Cardiac atrium fibroblast (primary cell): ENCODE measurements around the gene SCARF1. TPM values are rescaled to one million over a fixed set of nuclear protein-coding genes. Genes with fewer than 3 reads are reported as not detected.

ENCODE experiments used
- total RNA-seq: library from RNA; depleted of rRNA; stranded (reverse); fragments of >200 nt; gene quantifications from 2 replicates; pipeline ENCODE4 v1.2.3, GENCODE V29; 2015

SCARF1 gene
- 0.54 and 3.1 TPM in 2 replicates for total RNA-seq

GRCh38 chr17:1645207-1646171 is at the start of gene SCARF1:
Gene SCARF1, minus strand, starts transcription at chr17:1645732. Its CDS starts 35 bp downstream, at chr17:1645697.

GRCh38 chr17:1684378-1685189 is 39.1 kb upstream of the SCARF1 start, which contains the start of gene PRPF8:
Gene PRPF8, minus strand, starts transcription at chr17:1684867. Its CDS starts 296 bp downstream, at chr17:1684571.

GRCh38 chr17:1649844-1650501 is 4.4 kb upstream of the SCARF1 start, which contains the start of gene RILP:
Gene RILP, minus strand, starts transcription at chr17:1649866. Its CDS starts 62 bp downstream, at chr17:1649804.

GRCh38 chr17:1627982-1628855 is 17.3 kb downstream of the SCARF1 start, which contains the start of gene SLC43A2:
Gene SLC43A2, minus strand, starts transcription at chr17:1628834. Its CDS starts 960 bp downstream, at chr17:1627874.

Other genes with a start within 250 kb of the SCARF1 start
- gene YWHAE, start 245.5 kb downstream of the SCARF1 start, total RNA-seq, result 424 and 527 TPM in 2 replicates
- gene CRK, start 189.5 kb downstream of the SCARF1 start, total RNA-seq, result 71.5 and 79.1 TPM in 2 replicates
- 133 and 134 TPM in 2 replicates for gene MYO1C, start 153.0 kb downstream of the SCARF1 start, total RNA-seq
- gene INPP5K, start 129.1 kb downstream of the SCARF1 start, total RNA-seq, result 23.2 and 45.3 TPM in 2 replicates
- 25.3 and 29.5 TPM in 2 replicates for gene PITPNA, start 82.9 kb downstream of the SCARF1 start, total RNA-seq
- 11.6 and 26.1 TPM in 2 replicates for gene SLC43A2, start 16.9 kb downstream of the SCARF1 start, total RNA-seq
- 9.7 and 12.2 TPM in 2 replicates for gene RILP, start 4.1 kb upstream of the SCARF1 start, total RNA-seq
- 90.6 and 116 TPM in 2 replicates for gene PRPF8, start 39.1 kb upstream of the SCARF1 start, total RNA-seq
- gene TLCD2, start 64.6 kb upstream of the SCARF1 start, total RNA-seq, result 2.3 and 3.1 TPM in 2 replicates
- 16.1 and 17.2 TPM in 2 replicates for gene WDR81, start 79.0 kb upstream of the SCARF1 start, total RNA-seq
- 0.65 TPM in 1 of 2 replicates, not detected in the other for gene SERPINF2, start 97.1 kb upstream of the SCARF1 start, total RNA-seq
- 424 and 472 TPM in 2 replicates for gene SERPINF1, start 116.3 kb upstream of the SCARF1 start, total RNA-seq
- gene SMYD4, start 184.2 kb upstream of the SCARF1 start, total RNA-seq, result 4.3 and 6.6 TPM in 2 replicates
- 12.3 and 46.8 TPM in 2 replicates for gene RPA1, start 184.3 kb upstream of the SCARF1 start, total RNA-seq